H1 (cell line): ENCODE measurements around the gene IKZF3.

ENCODE experiments used
- ATF2 ChIP-seq: IDR thresholded peaks from 2 replicates; pipeline ENCODE4 v1.6.1; 2012; ENCODE audit warnings: low read length, inconsistent platforms
- CTCF ChIP-seq, 3 experiments: IDR thresholded peaks; 1 replicate in 2 of 3; 2 replicates in 1 of 3; pipeline versions ENCODE4 v1.5.1 to v1.6.1; 2011; ENCODE audit warnings: low read length in 3 of 3, mild to moderate bottlenecking in 3 of 3, inconsistent platforms in 2 of 3, low read depth in 1 of 3, moderate library complexity in 1 of 3; ENCODE audit not compliant: insufficient read depth in 1 of 3; ENCODE audit errors: control extremely low read depth in 1 of 3
- EZH2 ChIP-seq: fragments of 200-600 bp; sonication (generic); IDR thresholded peaks from 2 replicates; pipeline ENCODE4 v1.7.1; 2012; ENCODE audit warnings: low read depth, mild to moderate bottlenecking, moderate library complexity, low read length, inconsistent platforms; ENCODE audit not compliant: severe bottlenecking
- FOSL1 ChIP-seq: IDR thresholded peaks from 2 replicates; pipeline ENCODE4 v1.6.1; 2011; ENCODE audit warnings: mild to moderate bottlenecking, low read depth, low read length, moderate library complexity; ENCODE audit not compliant: insufficient read depth
- GABPA ChIP-seq: IDR thresholded peaks from 2 replicates; pipeline ENCODE4 v1.6.1; 2011; ENCODE audit warnings: mild to moderate bottlenecking, low read length, moderate library complexity, borderline replicate concordance; ENCODE audit not compliant: insufficient read depth
- GTF2F1 ChIP-seq: IDR thresholded peaks from 2 replicates; pipeline ENCODE4 v1.6.1; 2012; ENCODE audit warnings: low read depth, low read length, improper control_type of control experiment, borderline replicate concordance
- HDAC2 ChIP-seq, 2 experiments: fragments of 300-600 bp in 1 of 2; sonication (generic) in 1 of 2; IDR thresholded peaks; 2 replicates each; pipeline ENCODE4 v1.6.1; 2011 to 2012; ENCODE audit warnings: low read depth in 2 of 2, low read length in 2 of 2, mild to moderate bottlenecking in 2 of 2, moderate library complexity in 2 of 2, borderline replicate concordance in 1 of 2, inconsistent platforms in 1 of 2
- HDAC6 ChIP-seq: IDR thresholded peaks from one replicate; pipeline ENCODE4 v1.7.1; 2012; ENCODE audit warnings: low read depth, mild to moderate bottlenecking, inconsistent platforms, low read length, moderate library complexity
- NRF1 ChIP-seq: IDR thresholded peaks from 2 replicates; pipeline ENCODE4 v1.6.1; 2011; ENCODE audit warnings: mild to moderate bottlenecking, low read depth, low read length, improper control_type of control experiment
- POLR2A ChIP-seq, 2 experiments: IDR thresholded peaks; 1 replicate in 1 of 2; 2 replicates in 1 of 2; pipeline ENCODE4 v1.6.1; 2011; ENCODE audit warnings: low read depth in 2 of 2, low read length in 2 of 2, mild to moderate bottlenecking in 2 of 2; ENCODE audit errors: control extremely low read depth in 1 of 2
- POLR2AphosphoS5 ChIP-seq: IDR thresholded peaks from 2 replicates; pipeline ENCODE4 v1.6.1; 2011; ENCODE audit warnings: low read depth, low read length
- SIN3A ChIP-seq, 2 experiments: IDR thresholded peaks in 1 of 2; conservative IDR thresholded peaks in 1 of 2; 2 replicates each; pipeline ENCODE4 v1.6.1; 2011 to 2012; ENCODE audit warnings: low read length in 2 of 2, improper control_type of control experiment in 1 of 2, low read depth in 1 of 2, mild to moderate bottlenecking in 1 of 2
- TEAD4 ChIP-seq: IDR thresholded peaks from 2 replicates; pipeline ENCODE4 v1.6.1; 2012; ENCODE audit warnings: low read depth, low read length, inconsistent platforms, mixed read lengths
- ZNF274 ChIP-seq: IDR thresholded peaks from 2 replicates; pipeline ENCODE4 v1.7.0; 2012; ENCODE audit warnings: low read length, borderline replicate concordance; ENCODE audit errors: extremely low read depth

- TF ChIP-seq FOSL1 (no peak), GTF2F1 (no peak), CTCF (IDR thresholded peaks at IDR 0.05; ENCODE audit: control extremely low read depth in 1 of 3, insufficient read depth in 1 of 3, low read depth in 1 of 3, low read length in 3 of 3) (no peak), EZH2 (no peak), TEAD4 (no peak), POLR2AphosphoS5 (no peak), SIN3A (conservative IDR thresholded peaks at IDR 0.05 in 1 of 2, IDR thresholded peaks at IDR 0.05 in 1 of 2; ENCODE audit: low read depth in 1 of 2, low read length in 2 of 2) (no peak), POLR2A (IDR thresholded peaks at IDR 0.05; ENCODE audit: control extremely low read depth in 1 of 2, low read depth in 2 of 2, low read length in 2 of 2) (no peak), HDAC6 (no peak), GABPA (no peak), HDAC2 (IDR thresholded peaks at IDR 0.05; ENCODE audit: borderline replicate concordance in 1 of 2, low read depth in 2 of 2, low read length in 2 of 2) (no peak), NRF1 (no peak), ATF2 (no peak), ZNF274 (no peak)
Measured at GRCh38 chr17:39861235-39861634, 2.9 kb downstream of the IKZF3 start.
